Endothelial cell of umbilical vein (primary cell): ENCODE data around the gene HYAL3. TPM values are rescaled to one million over a fixed set of nuclear protein-coding genes. Genes with fewer than 3 reads are reported as not detected.

ENCODE experiments used
- BruUV-seq: library from RNA; stranded (reverse); fragments of 400-500 nt; replicated peaks from 2 replicates; lab custom pipeline; 2021; lab: Mats Ljungman, UMichigan
- CTCF ChIA-PET: fragments of 300-600, 350-600 bp; sonication (Branson Sonifier 250); formaldehyde crosslinking; loops from one replicate; lab custom pipeline; 2021; ENCODE audit warnings: antibody characterized with exemption, inconsistent platforms; lab: Charles Lee
- POLR2A ChIA-PET: fragments of 300-600, 350-600 bp; sonication (Branson Sonifier 250); formaldehyde crosslinking; loops from one replicate; lab custom pipeline; 2021; ENCODE audit warnings: antibody characterized with exemption, inconsistent platforms; lab: Charles Lee
- DNase-seq: peaks from one replicate; pipeline ENCODE4 v3.0.0-alpha.2; 2011; ENCODE audit warnings: low read depth, low spot score
- FAIRE-seq: peaks from 2 replicates; lab custom pipeline; 2011; peaks lifted over from hg19 to GRCh38; lab: Jason Lieb, UNC
- H2AFZ ChIP-seq: 2 replicates; pipeline ENCODE4 v1.6.0; 2012; ENCODE audit warnings: low read depth, low read length, control low read depth, inconsistent platforms
- H3K27ac ChIP-seq: 2 replicates; pipeline ENCODE4 v1.5.1; 2011; ENCODE audit warnings: low read depth, mild to moderate bottlenecking, control low read depth, low read length, moderate library complexity; ENCODE audit not compliant: insufficient read depth
- H3K27me3 ChIP-seq, 2 experiments: 2 replicates each; pipeline versions ENCODE4 v1.6.0 to v1.6.1; 2011; ENCODE audit warnings: low read length in 2 of 2, mixed read lengths in 1 of 2; ENCODE audit not compliant: control insufficient read depth in 2 of 2, insufficient read depth in 2 of 2
- H3K36me3 ChIP-seq, 2 experiments: 2 replicates in 1 of 2; 3 replicates in 1 of 2; pipeline ENCODE4 v1.5.1; 2011; ENCODE audit warnings: low read length in 2 of 2, mild to moderate bottlenecking in 1 of 2, moderate library complexity in 1 of 2; ENCODE audit not compliant: control insufficient read depth in 2 of 2, insufficient read depth in 2 of 2; ENCODE audit errors: extremely low read depth in 1 of 2
- H3K4me1 ChIP-seq: 3 replicates; pipeline ENCODE4 v1.5.1; 2011; ENCODE audit warnings: mild to moderate bottlenecking, low read length; ENCODE audit not compliant: control insufficient read depth, insufficient read depth; ENCODE audit errors: extremely low read depth
- H3K4me2 ChIP-seq: 2 replicates; pipeline ENCODE4 v1.6.1; 2011; ENCODE audit warnings: low read length, control low read depth, mixed read lengths; ENCODE audit not compliant: insufficient read depth
- H3K4me3 ChIP-seq, 3 experiments: fragments of 200-600 bp in 1 of 3; sonication (generic), shearing (Covaris generic) in 1 of 3; replicated peaks in 1 of 3; 2 replicates each; pipeline ENCODE4 v1.5.1; 2011 to 2016; ENCODE audit warnings: control low read depth in 3 of 3, low read length in 3 of 3, mild to moderate bottlenecking in 2 of 3, inconsistent platforms in 1 of 3, low read depth in 1 of 3, moderate library complexity in 1 of 3; ENCODE audit not compliant: insufficient read depth in 1 of 3
- H3K79me2 ChIP-seq: 2 replicates; pipeline ENCODE4 v1.6.0; 2012; ENCODE audit warnings: low read length, inconsistent platforms; ENCODE audit not compliant: control insufficient read depth, insufficient read depth
- H3K9ac ChIP-seq: replicated peaks from 2 replicates; pipeline ENCODE3; 2011; ENCODE audit warnings: low read length, control low read depth; ENCODE audit not compliant: insufficient read depth; ENCODE audit errors: extremely low read depth
- H3K9me1 ChIP-seq: replicated peaks from 3 replicates; pipeline ENCODE4 v1.6.0; 2011; ENCODE audit warnings: mild to moderate bottlenecking, low read length; ENCODE audit not compliant: control insufficient read depth, insufficient read depth; ENCODE audit errors: extremely low read depth
- H3K9me3 ChIP-seq: replicated peaks from 2 replicates; pipeline ENCODE4 v1.5.1; 2012; ENCODE audit warnings: low read length, inconsistent platforms; ENCODE audit not compliant: control insufficient read depth, insufficient read depth
- H4K20me1 ChIP-seq: replicated peaks from 2 replicates; pipeline ENCODE3; 2011; ENCODE audit warnings: mild to moderate bottlenecking, low read length; ENCODE audit not compliant: control insufficient read depth, insufficient read depth; ENCODE audit errors: extremely low read depth
- CTCF ChIP-seq, 2 donors: IDR thresholded peaks; 1 replicate in 1 of 2; 2 replicates in 1 of 2; pipeline ENCODE4 v1.5.1; 2011; ENCODE audit warnings: low read length in 2 of 2, mild to moderate bottlenecking in 2 of 2, moderate library complexity in 2 of 2, control low read depth in 1 of 2, inconsistent platforms in 1 of 2, low read depth in 1 of 2; ENCODE audit not compliant: insufficient read depth in 1 of 2; ENCODE audit errors: extremely low read depth in 1 of 2
- EZH2 ChIP-seq: IDR thresholded peaks from 2 replicates; pipeline ENCODE4 v1.6.1; 2012; ENCODE audit warnings: borderline replicate concordance, low read depth, mild to moderate bottlenecking, moderate library complexity, low read length, inconsistent platforms; ENCODE audit not compliant: severe bottlenecking
- FOS ChIP-seq: IDR thresholded peaks from 2 replicates; pipeline ENCODE4 v1.6.1; 2011; ENCODE audit warnings: mild to moderate bottlenecking, low read length, moderate library complexity, borderline replicate concordance; ENCODE audit not compliant: insufficient read depth
- GATA2 ChIP-seq: IDR thresholded peaks from 2 replicates; pipeline ENCODE4 v1.7.0; 2011; ENCODE audit warnings: low read depth, mild to moderate bottlenecking, moderate library complexity, mixed read lengths, low read length; ENCODE audit not compliant: insufficient read length, insufficient read depth
- JUN ChIP-seq: IDR thresholded peaks from 2 replicates; pipeline ENCODE4 v1.6.1; 2011; ENCODE audit warnings: borderline replicate concordance, low read depth; ENCODE audit not compliant: insufficient read length, insufficient read depth
- MAX ChIP-seq: IDR thresholded peaks from 2 replicates; pipeline ENCODE4 v1.6.1; 2011; ENCODE audit not compliant: insufficient read depth, insufficient read length
- MYC ChIP-seq: IDR thresholded peaks from one replicate; pipeline ENCODE4 v1.6.1; 2011; ENCODE audit warnings: mild to moderate bottlenecking, low read depth, low read length
- POLR2A ChIP-seq: IDR thresholded peaks from 2 replicates; pipeline ENCODE4 v1.6.1; 2012; ENCODE audit warnings: low read depth, mild to moderate bottlenecking, control low read depth, low read length
- POLR2AphosphoS5 ChIP-seq: IDR thresholded peaks from 2 replicates; pipeline ENCODE4 v1.6.1; 2012; ENCODE audit warnings: low read depth, mild to moderate bottlenecking, control low read depth, low read length, moderate library complexity; ENCODE audit not compliant: insufficient read depth
- dilution Hi-C: fragments of 300-500 bp; cut with MboI; formaldehyde crosslinking; loops from one replicate; pipeline ENCODE4 v1.15.0; 2019; ENCODE audit warnings: low sequenced_read_pairs; ENCODE audit not compliant: extremely low pct_ligation_motif_present
- intact Hi-C: fragments of 100-400 bp; cut with micrococcal nuclease; formaldehyde crosslinking; loops from one replicate; pipeline ENCODE4 v1.10.0; 2022
- polyA plus RNA-seq, 4 experiments: library from polyadenylated mRNA; depleted of rRNA in 3 of 4; stranded (reverse) in 3 of 4; unstranded in 1 of 4; fragments of >200 nt; gene quantifications; 2 replicates each; pipeline versions ENCODE4 v1.2.1 to v1.2.3, GENCODE V29; 2011 to 2012; ENCODE audit warnings: missing spikeins in 1 of 4
- total RNA-seq: library from RNA; stranded (reverse); gene quantifications from 2 replicates; pipeline ENCODE4 v1.2.3, GENCODE V29; 2021

Gene HYAL3
- total and polyA plus RNA-seq, 2 donors (not counting 3 experiments of a cell fraction or from before 2014, with no cell fraction given), result 4.8 to 11.5 TPM

GRCh38 chr3:50248387-50248786 is 50.8 kb downstream of the HYAL3 start:
- Histone ChIP-seq H3K9ac (peak overlapping the region; percentile 22), H3K9me3 (no peaks in the 10 kb centered on the region), H3K9me1 (no peaks in the 10 kb centered on the region), H2AFZ (no peak overlapping the region), H3K36me3 (peaks cover 6 to 41% of the 10 kb centered on the region in 2 experiments), H3K79me2 (peaks cover 93% of the 10 kb centered on the region), H4K20me1 (no peaks in the 10 kb centered on the region), H3K27me3 (no peaks in the 10 kb centered on the region), H3K4me3 (no peak overlapping the region), H3K4me2 (peak overlapping the region; percentile 6), H3K4me1 (peaks cover 86% of the 10 kb centered on the region), H3K27ac (peak overlapping the region; percentile 63)
- no TSS peak for BruUV-seq
- intact Hi-C loops, result no loop called here
- peak; percentile 77 for DNase-seq
- no peak for TF ChIP-seq MAX
- TF ChIP-seq POLR2AphosphoS5, result peak; percentile 54
- TF ChIP-seq FOS, result peak; percentile 79
- TF ChIP-seq JUN, result peak; percentile 22
- no peak for TF ChIP-seq GATA2
- TF ChIP-seq EZH2, result no peak
- peak; percentile 57 for TF ChIP-seq MYC
- peak; percentile 39 for TF ChIP-seq POLR2A
- TF ChIP-seq CTCF (IDR thresholded peaks at IDR 0.05; ENCODE audit: extremely low read depth in 1 of 2, insufficient read depth in 1 of 2, low read depth in 1 of 2, low read length in 2 of 2), result no peak
- POLR2A ChIA-PET, result interaction anchor here (0.7 kb wide), 1 partner anchor 13 kb away, joined by 4 read pairs; the partner anchor contains the start of gene GNAI2
- CTCF ChIA-PET, result interaction anchor here (1.4 to 3.7 kb wide), 5 partner anchors 8 to 85 kb away, joined by 4 to 134 read pairs (median 12); no protein-coding TSS in a partner anchor
- peak; percentile 98 for FAIRE-seq
- dilution Hi-C loops, result no loop called here
